ENCODE measurements around the gene ZNF653. TPM values are rescaled to one million over a fixed set of nuclear protein-coding genes. Genes with fewer than 3 reads are reported as not detected.

ZNF653 gene
- total and polyA plus RNA-seq, 2 donors (not counting 1 experiment from before 2014, with no cell fraction given): 24.2 to 26.2 TPM

DNA sequence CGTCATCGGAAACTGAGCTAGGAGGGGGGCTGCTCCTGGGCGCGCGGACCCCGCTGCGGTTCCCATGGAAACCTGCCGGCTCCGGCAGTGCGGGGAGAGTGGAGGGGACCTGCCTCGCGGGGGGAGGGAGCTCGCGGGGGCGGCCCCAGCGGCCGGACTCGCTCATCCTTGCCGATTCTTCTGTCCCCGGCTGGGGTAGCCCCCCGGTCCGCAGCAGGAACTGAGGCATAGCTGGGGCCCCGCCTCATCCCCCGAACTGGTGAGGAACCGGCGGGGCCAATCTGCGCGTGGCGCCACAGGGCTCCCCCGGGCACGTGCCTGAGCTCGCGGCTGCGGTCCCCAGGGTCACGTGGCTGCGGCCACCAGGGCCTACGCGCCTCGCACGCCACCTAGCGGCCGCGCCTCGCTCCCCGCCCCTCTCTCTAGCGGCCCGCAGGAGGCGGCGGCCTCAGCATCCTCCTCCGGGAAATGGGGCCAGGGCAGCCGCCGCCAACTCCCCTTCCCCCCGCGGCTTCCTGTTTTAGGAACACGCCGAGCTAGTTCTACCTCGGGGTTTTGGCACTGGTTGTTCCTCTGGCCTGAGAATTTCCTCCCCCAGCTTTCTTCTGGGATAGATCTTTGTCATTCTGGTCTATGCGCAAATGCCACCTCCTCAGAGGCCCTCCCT is 23.1 kb downstream of the ZNF653 start:
- Histone ChIP-seq H3K9me3 (ENCODE audit: control extremely low read depth in 1 of 3, control insufficient read depth in 2 of 3, insufficient read depth in 1 of 3, low read length in 2 of 3) (peaks cover 0 to 25% (median 0%) of the 10 kb centered on the region in 3 donors), H3K4me2 (replicated peaks; ENCODE audit: low read depth, low read length, poor library complexity, severe bottlenecking) (peak overlapping the region; percentile 89), H3K79me2 (ENCODE audit: control insufficient read depth, insufficient read depth, low read length) (no peaks in the 10 kb centered on the region), H3K4me1 (ENCODE audit: control insufficient read depth in 2 of 2, insufficient read depth in 2 of 2, low read length in 2 of 2) (peaks cover 37 to 42% of the 10 kb centered on the region in 2 donors), H3K36me3 (replicated peaks in 1 of 2; ENCODE audit: control extremely low read depth in 1 of 2, control insufficient read depth in 1 of 2, extremely low read depth in 1 of 2, insufficient read depth in 2 of 2, low read length in 1 of 2) (peaks cover 0 to 2% of the 10 kb centered on the region in 2 experiments), H4K20me1 (ENCODE audit: control insufficient read depth, insufficient read depth, low read length, poor library complexity, severe bottlenecking) (no peaks in the 10 kb centered on the region), H3K27me3 (replicated peaks in 1 of 4; ENCODE audit: control extremely low read depth in 1 of 4, control insufficient read depth in 3 of 4, insufficient read depth in 4 of 4, low read length in 3 of 4) (peaks cover 0 to 46% (median 25%) of the 10 kb centered on the region in 4 experiments), H3K4me3 (ENCODE audit: control extremely low read depth in 1 of 5, extremely low read depth in 1 of 5, insufficient read depth in 1 of 5, low read depth in 2 of 5, low read length in 4 of 5) (peak overlapping the region in 4 of 5 experiments; percentile 20 to 48 (median 30)), H3K27ac (ENCODE audit: low read length in 2 of 2) (no peak overlapping the region), H3K9ac (ENCODE audit: low read length) (peak overlapping the region; percentile 45), H2AFZ (ENCODE audit: insufficient read depth, low read depth, low read length, poor library complexity, severe bottlenecking) (peak overlapping the region; percentile 27)
- 1% methylated on average over 58 of the region's 58 CpGs for WGBS (ENCODE audit: insufficient coverage)
- Mint-ChIP-seq H3K9me3 (ENCODE audit: insufficient read depth) (no peaks in the 10 kb centered on the region), H3K4me3 (peak overlapping the region; percentile 80), H3K27me3 (peaks cover 34% of the 10 kb centered on the region), H3K4me1 (peaks cover 27% of the 10 kb centered on the region), H3K27ac (peak overlapping the region; percentile 80)
- ATAC-seq (ENCODE audit: low read depth) (peak; percentile 79), DNase-seq (peak; percentile 93)
- CTCF ChIA-PET: interaction anchor here (0.6 to 3.4 kb wide), 33 partner anchors 8 to 1303 kb away, joined by 3 to 38 read pairs (median 4); partner anchors contain the start of genes ELOF1, EPOR, ODAD3 and PRKCSH
- intact Hi-C loops (cut with micrococcal nuclease): loop anchor here (1.0 to 5.0 kb wide), 7 partner anchors 23 to 445 kb away; partner anchors contain the start of genes ODAD3, PRKCSH and ZNF653
- POLR2A ChIA-PET: interaction anchor here (0.5 to 1.5 kb wide), 6 partner anchors 26 to 108 kb away, joined by 3 to 9 read pairs (median 5); partner anchors contain the start of genes ODAD3, PRKCSH and SWSAP1
- TF ChIP-seq CTCF (IDR thresholded peaks at IDR 0.05): peak; percentile 93
- TF ChIP-seq EZH2 (IDR thresholded peaks at IDR 0.05; ENCODE audit: borderline replicate concordance, insufficient read depth, low read depth, low read length, poor library complexity, severe bottlenecking): no peak
